Astrocyte of the spinal cord (primary cell): ENCODE measurements around the gene TMEM242.

Experiments
- DNase-seq: peaks from one replicate; pipeline ENCODE4 v3.0.0; 2011; ENCODE audit warnings: low read depth, low spot score
- H3K4me3 ChIP-seq: 2 replicates; pipeline ENCODE4 v1.5.1; 2011; ENCODE audit warnings: low read depth, mild to moderate bottlenecking, low read length, moderate library complexity
- in situ Hi-C: cut with HindIII; loops from 2 replicates; pipeline ENCODE4 v1.10.0; 2017; ENCODE audit warnings: low sequenced_read_pairs
- TF ChIP-seq, protein P1 (sequence below): IDR thresholded peaks from 2 replicates; pipeline ENCODE4 v1.5.1; 2012; ENCODE audit warnings: low read depth, mild to moderate bottlenecking, low read length, inconsistent platforms

The TMEM242 gene

DNA sequence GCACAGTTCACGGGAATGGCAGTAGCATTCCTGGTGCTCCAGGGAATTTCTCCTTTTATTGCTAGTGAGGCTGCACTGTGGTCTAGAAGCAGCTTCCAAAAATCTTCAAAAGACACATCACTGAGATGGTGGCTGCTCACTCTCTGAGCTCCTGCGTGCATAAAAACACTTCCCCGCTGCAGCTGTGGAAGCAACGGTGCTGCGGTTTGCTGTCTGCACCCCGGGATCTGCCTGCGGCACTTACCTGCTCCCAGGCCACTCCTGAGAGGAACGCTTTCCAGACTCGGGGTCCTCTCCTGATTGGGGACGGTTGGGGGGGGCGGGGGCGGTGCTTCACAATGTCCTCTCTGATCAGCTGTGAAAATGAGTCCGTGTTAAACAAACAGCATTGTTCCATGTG, 77.9 kb downstream of the TMEM242 start:
- DNase-seq, result no peak
- no peak overlapping the region for H3K4me3 ChIP-seq
- in situ Hi-C loops, result no loop called here
- TF ChIP-seq, protein P1, sequence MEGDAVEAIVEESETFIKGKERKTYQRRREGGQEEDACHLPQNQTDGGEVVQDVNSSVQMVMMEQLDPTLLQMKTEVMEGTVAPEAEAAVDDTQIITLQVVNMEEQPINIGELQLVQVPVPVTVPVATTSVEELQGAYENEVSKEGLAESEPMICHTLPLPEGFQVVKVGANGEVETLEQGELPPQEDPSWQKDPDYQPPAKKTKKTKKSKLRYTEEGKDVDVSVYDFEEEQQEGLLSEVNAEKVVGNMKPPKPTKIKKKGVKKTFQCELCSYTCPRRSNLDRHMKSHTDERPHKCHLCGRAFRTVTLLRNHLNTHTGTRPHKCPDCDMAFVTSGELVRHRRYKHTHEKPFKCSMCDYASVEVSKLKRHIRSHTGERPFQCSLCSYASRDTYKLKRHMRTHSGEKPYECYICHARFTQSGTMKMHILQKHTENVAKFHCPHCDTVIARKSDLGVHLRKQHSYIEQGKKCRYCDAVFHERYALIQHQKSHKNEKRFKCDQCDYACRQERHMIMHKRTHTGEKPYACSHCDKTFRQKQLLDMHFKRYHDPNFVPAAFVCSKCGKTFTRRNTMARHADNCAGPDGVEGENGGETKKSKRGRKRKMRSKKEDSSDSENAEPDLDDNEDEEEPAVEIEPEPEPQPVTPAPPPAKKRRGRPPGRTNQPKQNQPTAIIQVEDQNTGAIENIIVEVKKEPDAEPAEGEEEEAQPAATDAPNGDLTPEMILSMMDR, result no peak

DNA sequence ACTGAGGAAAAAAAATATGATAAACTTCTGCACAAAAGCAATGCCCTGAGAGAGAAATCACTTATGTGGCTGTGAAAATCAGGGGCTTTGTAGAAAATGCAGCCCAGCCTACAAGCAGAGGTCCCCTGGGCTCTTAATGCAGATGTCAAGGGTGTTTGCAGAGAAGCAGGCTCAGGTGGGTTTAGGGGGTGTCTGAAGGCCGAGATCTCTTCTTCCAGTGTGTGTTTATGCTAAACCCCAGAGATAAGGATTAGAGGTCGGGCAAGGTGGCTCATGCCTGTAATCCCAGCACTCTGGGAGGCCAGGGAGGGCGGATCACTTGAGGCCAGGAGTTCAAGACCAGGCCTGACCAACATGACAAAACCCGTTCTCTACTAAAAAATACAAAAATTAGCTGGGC, 78.5 kb downstream of the TMEM242 start:
- DNase-seq, result no peak
- TF ChIP-seq, protein P1, result no peak
- in situ Hi-C loops, result no loop called here
- H3K4me3 ChIP-seq, result no peak overlapping the region

DNA sequence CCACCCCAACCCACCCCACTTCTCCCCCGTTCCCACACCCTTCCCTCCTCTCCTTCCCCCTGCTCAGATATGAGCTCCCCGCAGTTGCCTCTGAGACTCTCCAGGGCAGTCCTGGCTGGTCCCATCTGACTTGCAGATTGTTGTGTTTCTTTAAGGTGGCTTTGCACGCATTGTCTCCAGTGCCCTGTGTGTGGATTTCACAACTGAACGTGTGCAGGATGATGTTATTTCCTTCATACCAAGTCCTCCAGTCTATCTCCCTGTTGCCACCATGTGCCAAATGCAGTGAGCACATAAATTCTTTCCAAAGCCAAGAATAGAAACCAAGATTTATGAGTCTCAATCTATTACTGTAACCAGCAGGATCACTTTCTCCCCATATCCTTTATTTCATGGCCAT, 79.1 kb downstream of the TMEM242 start:
- in situ Hi-C loops, result no loop called here
- H3K4me3 ChIP-seq, result no peak overlapping the region
- TF ChIP-seq, protein P1, result no peak
- DNase-seq, result no peak

DNA sequence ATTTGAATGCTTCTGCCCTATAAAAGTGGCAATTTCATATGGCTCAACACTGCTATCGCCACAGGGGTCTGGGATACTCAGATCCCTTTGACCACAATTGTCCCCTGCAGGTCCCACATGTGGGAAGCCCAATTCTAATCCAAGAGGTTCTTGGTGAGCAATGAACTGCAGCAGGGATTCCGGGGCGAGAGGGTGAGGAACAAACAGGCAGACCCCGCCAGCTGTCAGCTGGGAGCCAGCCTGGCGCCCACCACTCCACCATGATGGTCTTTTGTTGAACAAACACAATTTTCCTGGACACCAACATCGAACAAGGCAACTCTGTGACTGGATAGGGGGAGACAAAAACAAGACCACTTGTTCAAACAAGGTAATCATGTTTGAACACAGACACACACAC, 80.5 kb downstream of the TMEM242 start:
- TF ChIP-seq, protein P1, result no peak
- no peak overlapping the region for H3K4me3 ChIP-seq
- DNase-seq, result no peak
- in situ Hi-C loops, result no loop called here

DNA sequence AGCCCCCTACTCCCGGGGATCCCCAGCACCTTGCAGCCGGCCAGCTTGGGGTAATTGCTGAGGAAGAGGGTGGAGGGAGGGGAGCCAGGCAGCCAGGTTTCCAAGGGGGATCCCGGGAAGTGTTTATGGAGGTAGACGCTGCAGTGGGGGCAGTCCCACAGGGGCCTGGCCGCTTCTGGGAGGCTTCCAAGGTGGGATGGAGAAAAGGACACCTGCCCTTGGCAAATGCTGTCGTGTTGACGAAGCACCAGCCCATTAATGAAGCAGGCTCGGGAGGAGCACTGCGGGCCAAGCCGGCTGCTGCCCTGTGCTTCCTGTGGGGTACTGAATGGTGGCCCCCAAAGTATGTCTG, 82.4 kb downstream of the TMEM242 start:
- TF ChIP-seq, protein P1, result no peak
- no peak overlapping the region for H3K4me3 ChIP-seq
- in situ Hi-C loops, result no loop called here
- DNase-seq, result no peak

DNA sequence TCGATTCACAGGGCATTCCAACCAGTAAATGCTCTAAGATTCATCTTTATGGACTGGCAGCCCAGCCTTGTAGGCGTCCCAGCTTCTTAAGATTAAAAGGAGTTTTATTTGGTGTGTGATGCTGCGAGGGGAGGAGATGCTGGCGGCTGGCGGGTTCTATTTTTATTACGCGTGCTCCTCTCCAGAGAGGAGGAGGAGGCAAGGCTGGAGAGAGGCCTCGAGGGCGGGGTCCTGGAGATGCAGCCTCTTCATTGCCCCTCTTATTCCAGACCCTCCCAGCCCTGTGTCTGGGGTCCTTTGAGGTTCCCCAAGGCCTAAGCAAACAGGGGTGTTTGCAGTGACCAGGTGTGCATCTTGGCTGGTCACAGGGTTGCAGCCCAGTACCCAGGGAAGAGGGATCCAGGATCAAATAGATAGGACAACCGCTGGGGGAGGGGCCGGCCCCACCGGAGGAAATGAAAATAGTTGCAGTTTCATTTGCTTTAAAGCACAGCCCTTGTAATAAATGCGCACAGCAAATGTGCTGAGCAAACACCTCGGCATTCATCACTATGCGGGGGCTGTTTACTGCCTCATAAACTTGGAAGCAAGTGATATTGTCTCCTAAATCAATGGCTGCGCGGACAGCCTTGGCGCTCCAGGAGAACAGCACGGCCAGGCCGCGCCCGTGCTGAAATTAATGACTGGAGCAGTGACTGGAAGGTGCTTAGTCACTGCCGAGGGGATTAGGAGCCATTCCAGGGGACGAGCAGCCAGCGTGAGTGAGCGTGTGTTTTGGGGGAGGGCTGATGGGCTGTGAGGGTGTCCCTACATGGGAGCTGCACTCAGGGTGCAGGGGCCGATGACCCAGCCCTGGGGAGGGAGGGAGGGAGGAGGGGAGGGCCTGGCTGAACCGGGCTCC, 83.0 kb downstream of the TMEM242 start:
- in situ Hi-C loops, result no loop called here
- peak; percentile 34 for DNase-seq
- H3K4me3 ChIP-seq, result no peak overlapping the region
- TF ChIP-seq, protein P1, result no peak
